ENCODE results near the gene WDR6.

- TF ChIP-seq CSRNP3 (CRISPR knock-in tag; IDR thresholded peaks at IDR 0.05) (no peak), TSHZ2 (CRISPR knock-in tag; IDR thresholded peaks at IDR 0.05) (no peak), ARNTL (CRISPR knock-in tag; IDR thresholded peaks at IDR 0.05; ENCODE audit: borderline replicate concordance, low read depth) (no peak), RARB (CRISPR knock-in tag; IDR thresholded peaks at IDR 0.05) (no peak), POU6F1 (CRISPR knock-in tag; IDR thresholded peaks at IDR 0.05; ENCODE audit: borderline replicate concordance, low read depth) (no peak), BACH2 (CRISPR knock-in tag; IDR thresholded peaks at IDR 0.05; ENCODE audit: borderline replicate concordance) (no peak), PATZ1 (CRISPR knock-in tag; IDR thresholded peaks at IDR 0.05; ENCODE audit: borderline replicate concordance) (no peak), ZNF70 (CRISPR knock-in tag; IDR thresholded peaks at IDR 0.05) (no peak), TCF4 (CRISPR knock-in tag; IDR thresholded peaks at IDR 0.05; ENCODE audit: borderline replicate concordance) (no peak), CREB5 (CRISPR knock-in tag; IDR thresholded peaks at IDR 0.05; ENCODE audit: low read depth) (no peak), ZFP30 (CRISPR knock-in tag; IDR thresholded peaks at IDR 0.05) (no peak), ZC3H10 (CRISPR knock-in tag; IDR thresholded peaks at IDR 0.05) (no peak), ESRRG (CRISPR knock-in tag; IDR thresholded peaks at IDR 0.05) (no peak)
Measured at GRCh38 chr3:49023775-49024174, 16.6 kb downstream of the WDR6 start.

All from SK-N-SH treated with all-trans-retinoic acid at 6 μM for 48 hours (cell line).